ENCODE results near the gene PROZ. TPM values are rescaled to one million over a fixed set of nuclear protein-coding genes. Genes with fewer than 3 reads are reported as not detected.

PROZ gene
- polyA plus RNA-seq, 3 donors: 2.9 to 4.8 (median 3.5) TPM

GRCh38 chr13:113119166-113119821 is 39.2 kb upstream of the PROZ start:
- no peak for DNase-seq

- no peak for DNase-seq
Observed at GRCh38 chr13:113119822-113120189, 38.6 kb upstream of the PROZ start.

- DNase-seq: no peak
Observed at GRCh38 chr13:113120300-113121182, 37.9 kb upstream of the PROZ start.

- DNase-seq: no peak
Observed at GRCh38 chr13:113121183-113121927, 37.1 kb upstream of the PROZ start.

- no peak for DNase-seq
Observed at GRCh38 chr13:113121928-113122471, 36.4 kb upstream of the PROZ start.

GRCh38 chr13:113122550-113123225 is 35.8 kb upstream of the PROZ start, which contains the start of gene F10:
F10 (plus strand) TSS chr13:113122799; CDS start chr13:113122856, 57 bp downstream.
- DNase-seq: no peak

- no peak for DNase-seq
Observed at GRCh38 chr13:113123226-113124201, 34.9 kb upstream of the PROZ start.

GRCh38 chr13:113124211-113124970 is 34.1 kb upstream of the PROZ start:
- no peak for DNase-seq

- DNase-seq: no peak
Observed at GRCh38 chr13:113125506-113126264, 32.8 kb upstream of the PROZ start.

GRCh38 chr13:113126265-113127150 is 31.9 kb upstream of the PROZ start:
- DNase-seq: no peak

- no peak for DNase-seq
Observed at GRCh38 chr13:113129480-113129879, 29.0 kb upstream of the PROZ start.

- DNase-seq: no peak
Observed at GRCh38 chr13:113129921-113130750, 28.3 kb upstream of the PROZ start.

- no peak for DNase-seq
Observed at GRCh38 chr13:113135281-113135760, 23.1 kb upstream of the PROZ start.

GRCh38 chr13:113137691-113138298 is 20.7 kb upstream of the PROZ start:
- DNase-seq: no peak

GRCh38 chr13:113138792-113139551 is 19.5 kb upstream of the PROZ start:
- no peak for DNase-seq
